K562 (cell line): Measurements from ENCODE around the gene STUM. TPM values are rescaled to one million over a fixed set of nuclear protein-coding genes. Genes with fewer than 3 reads are reported as not detected.
A peak's percentile ranks its signal among the peaks of the same experiment; 100 is the strongest.

Experiments
- RBBP5 ChIP-seq: fragments of 200-600 bp; sonication (generic); IDR thresholded peaks from 2 replicates; pipeline ENCODE4 v1.6.1; 2012; ENCODE audit warnings: borderline replicate concordance, mild to moderate bottlenecking, low read length, control low read depth, inconsistent platforms; ENCODE audit not compliant: insufficient read depth, poor library complexity, severe bottlenecking
- REST ChIP-seq, 2 experiments: fragments of 450-650 bp; formaldehyde crosslinking in 1 of 2; IDR thresholded peaks; 2 replicates each; pipeline versions ENCODE4 v1.4.0 to v1.6.1; 2014 to 2020; ENCODE audit warnings: mild to moderate bottlenecking in 2 of 2, borderline replicate concordance in 1 of 2, low read depth in 1 of 2
- RUNX1 ChIP-seq: sonication (generic); IDR thresholded peaks from 2 replicates; pipeline ENCODE4 v1.6.1; 2016; ENCODE audit warnings: antibody characterized with exemption, low read depth
- SMAD1 ChIP-seq: fragments of 150-350 bp; IDR thresholded peaks from 2 replicates; pipeline ENCODE4 v1.6.1; 2014; ENCODE audit warnings: low read length, low read depth; ENCODE audit not compliant: partially characterized antibody
- ZBTB17 ChIP-seq: fragments of 450-650 bp; formaldehyde crosslinking; IDR thresholded peaks from 2 replicates; pipeline ENCODE4 v1.4.0; 2020; ENCODE audit warnings: mild to moderate bottlenecking
- ZNF23 ChIP-seq: fragments of 250-450 bp; sonication (Bioruptor Pico); IDR thresholded peaks from 2 replicates; pipeline ENCODE4 v1.4.0; 2020; ENCODE audit warnings: mild to moderate bottlenecking
- polyA plus RNA-seq, 8 experiments: library from polyadenylated mRNA; depleted of rRNA in 4 of 8; stranded (reverse) in 5 of 8; unstranded in 3 of 8; fragments of >200 nt; fragmentation: Nextera tagmentation in 2 of 8; fragmentation: Illumina TruSeq in 1 of 8; extraction: Ambion mirVana in 2 of 8; extraction: Trizol in 1 of 8; gene quantifications; 2 replicates each; pipeline versions ENCODE4 v1.2.1 to v1.2.3, GENCODE V29; 2011 to 2014; ENCODE audit warnings: inconsistent platforms in 1 of 8, missing spikeins in 1 of 8
- total RNA-seq, 7 experiments: library from RNA; depleted of rRNA in 6 of 7; stranded (reverse); fragments of >200 nt in 6 of 7; fragmentation: Illumina TruSeq in 2 of 7; extraction: Trizol in 2 of 7; gene quantifications; 2 replicates each; pipeline versions ENCODE4 v1.2.1 to v1.2.3, GENCODE V29; 2011 to 2021; ENCODE audit warnings: low replicate concordance in 1 of 7
- TF ChIP-seq, protein P1 (sequence below): fragments of 200-600 bp; sonication (generic); IDR thresholded peaks from one replicate; pipeline ENCODE4 v1.6.1; 2012; ENCODE audit warnings: mild to moderate bottlenecking, low read depth, low read length, inconsistent platforms

The STUM gene
- total and polyA plus RNA-seq, 9 of the 15 experiments (the other 6 are each of a cell fraction or from before 2014, with no cell fraction given), result not detected

DNA sequence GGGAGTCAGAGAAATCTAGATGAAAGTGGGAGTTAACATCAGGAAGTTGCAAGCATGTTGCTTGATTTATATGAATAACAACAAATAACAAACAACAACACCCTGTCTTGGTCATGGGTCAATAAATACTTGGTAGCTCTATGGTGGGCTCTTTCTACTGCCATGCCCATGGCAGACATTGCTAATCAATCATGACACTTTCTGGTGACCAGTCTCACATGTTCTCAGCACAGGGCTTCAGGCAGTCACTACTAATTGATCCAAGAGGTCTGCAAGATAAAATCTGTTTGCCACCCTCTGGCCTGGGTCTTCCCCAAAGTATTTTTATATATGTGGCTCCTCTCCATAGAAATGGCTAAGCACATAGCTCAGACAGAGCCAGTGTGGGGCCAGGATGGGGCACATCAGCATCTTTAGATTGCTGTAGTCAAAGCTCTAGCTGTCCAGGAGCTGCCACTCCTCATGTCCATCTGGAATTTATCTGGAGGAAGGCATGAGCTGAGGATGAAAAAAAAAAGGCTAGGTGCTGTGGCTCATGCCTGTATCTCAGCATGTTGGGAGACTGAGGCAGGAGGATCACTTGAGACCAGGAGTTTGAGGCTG, 51.2 kb downstream of the STUM start (continued):
- TF ChIP-seq, protein P1, sequence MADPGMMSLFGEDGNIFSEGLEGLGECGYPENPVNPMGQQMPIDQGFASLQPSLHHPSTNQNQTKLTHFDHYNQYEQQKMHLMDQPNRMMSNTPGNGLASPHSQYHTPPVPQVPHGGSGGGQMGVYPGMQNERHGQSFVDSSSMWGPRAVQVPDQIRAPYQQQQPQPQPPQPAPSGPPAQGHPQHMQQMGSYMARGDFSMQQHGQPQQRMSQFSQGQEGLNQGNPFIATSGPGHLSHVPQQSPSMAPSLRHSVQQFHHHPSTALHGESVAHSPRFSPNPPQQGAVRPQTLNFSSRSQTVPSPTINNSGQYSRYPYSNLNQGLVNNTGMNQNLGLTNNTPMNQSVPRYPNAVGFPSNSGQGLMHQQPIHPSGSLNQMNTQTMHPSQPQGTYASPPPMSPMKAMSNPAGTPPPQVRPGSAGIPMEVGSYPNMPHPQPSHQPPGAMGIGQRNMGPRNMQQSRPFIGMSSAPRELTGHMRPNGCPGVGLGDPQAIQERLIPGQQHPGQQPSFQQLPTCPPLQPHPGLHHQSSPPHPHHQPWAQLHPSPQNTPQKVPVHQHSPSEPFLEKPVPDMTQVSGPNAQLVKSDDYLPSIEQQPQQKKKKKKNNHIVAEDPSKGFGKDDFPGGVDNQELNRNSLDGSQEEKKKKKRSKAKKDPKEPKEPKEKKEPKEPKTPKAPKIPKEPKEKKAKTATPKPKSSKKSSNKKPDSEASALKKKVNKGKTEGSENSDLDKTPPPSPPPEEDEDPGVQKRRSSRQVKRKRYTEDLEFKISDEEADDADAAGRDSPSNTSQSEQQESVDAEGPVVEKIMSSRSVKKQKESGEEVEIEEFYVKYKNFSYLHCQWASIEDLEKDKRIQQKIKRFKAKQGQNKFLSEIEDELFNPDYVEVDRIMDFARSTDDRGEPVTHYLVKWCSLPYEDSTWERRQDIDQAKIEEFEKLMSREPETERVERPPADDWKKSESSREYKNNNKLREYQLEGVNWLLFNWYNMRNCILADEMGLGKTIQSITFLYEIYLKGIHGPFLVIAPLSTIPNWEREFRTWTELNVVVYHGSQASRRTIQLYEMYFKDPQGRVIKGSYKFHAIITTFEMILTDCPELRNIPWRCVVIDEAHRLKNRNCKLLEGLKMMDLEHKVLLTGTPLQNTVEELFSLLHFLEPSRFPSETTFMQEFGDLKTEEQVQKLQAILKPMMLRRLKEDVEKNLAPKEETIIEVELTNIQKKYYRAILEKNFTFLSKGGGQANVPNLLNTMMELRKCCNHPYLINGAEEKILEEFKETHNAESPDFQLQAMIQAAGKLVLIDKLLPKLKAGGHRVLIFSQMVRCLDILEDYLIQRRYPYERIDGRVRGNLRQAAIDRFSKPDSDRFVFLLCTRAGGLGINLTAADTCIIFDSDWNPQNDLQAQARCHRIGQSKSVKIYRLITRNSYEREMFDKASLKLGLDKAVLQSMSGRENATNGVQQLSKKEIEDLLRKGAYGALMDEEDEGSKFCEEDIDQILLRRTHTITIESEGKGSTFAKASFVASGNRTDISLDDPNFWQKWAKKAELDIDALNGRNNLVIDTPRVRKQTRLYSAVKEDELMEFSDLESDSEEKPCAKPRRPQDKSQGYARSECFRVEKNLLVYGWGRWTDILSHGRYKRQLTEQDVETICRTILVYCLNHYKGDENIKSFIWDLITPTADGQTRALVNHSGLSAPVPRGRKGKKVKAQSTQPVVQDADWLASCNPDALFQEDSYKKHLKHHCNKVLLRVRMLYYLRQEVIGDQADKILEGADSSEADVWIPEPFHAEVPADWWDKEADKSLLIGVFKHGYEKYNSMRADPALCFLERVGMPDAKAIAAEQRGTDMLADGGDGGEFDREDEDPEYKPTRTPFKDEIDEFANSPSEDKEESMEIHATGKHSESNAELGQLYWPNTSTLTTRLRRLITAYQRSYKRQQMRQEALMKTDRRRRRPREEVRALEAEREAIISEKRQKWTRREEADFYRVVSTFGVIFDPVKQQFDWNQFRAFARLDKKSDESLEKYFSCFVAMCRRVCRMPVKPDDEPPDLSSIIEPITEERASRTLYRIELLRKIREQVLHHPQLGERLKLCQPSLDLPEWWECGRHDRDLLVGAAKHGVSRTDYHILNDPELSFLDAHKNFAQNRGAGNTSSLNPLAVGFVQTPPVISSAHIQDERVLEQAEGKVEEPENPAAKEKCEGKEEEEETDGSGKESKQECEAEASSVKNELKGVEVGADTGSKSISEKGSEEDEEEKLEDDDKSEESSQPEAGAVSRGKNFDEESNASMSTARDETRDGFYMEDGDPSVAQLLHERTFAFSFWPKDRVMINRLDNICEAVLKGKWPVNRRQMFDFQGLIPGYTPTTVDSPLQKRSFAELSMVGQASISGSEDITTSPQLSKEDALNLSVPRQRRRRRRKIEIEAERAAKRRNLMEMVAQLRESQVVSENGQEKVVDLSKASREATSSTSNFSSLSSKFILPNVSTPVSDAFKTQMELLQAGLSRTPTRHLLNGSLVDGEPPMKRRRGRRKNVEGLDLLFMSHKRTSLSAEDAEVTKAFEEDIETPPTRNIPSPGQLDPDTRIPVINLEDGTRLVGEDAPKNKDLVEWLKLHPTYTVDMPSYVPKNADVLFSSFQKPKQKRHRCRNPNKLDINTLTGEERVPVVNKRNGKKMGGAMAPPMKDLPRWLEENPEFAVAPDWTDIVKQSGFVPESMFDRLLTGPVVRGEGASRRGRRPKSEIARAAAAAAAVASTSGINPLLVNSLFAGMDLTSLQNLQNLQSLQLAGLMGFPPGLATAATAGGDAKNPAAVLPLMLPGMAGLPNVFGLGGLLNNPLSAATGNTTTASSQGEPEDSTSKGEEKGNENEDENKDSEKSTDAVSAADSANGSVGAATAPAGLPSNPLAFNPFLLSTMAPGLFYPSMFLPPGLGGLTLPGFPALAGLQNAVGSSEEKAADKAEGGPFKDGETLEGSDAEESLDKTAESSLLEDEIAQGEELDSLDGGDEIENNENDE, result no peak
- TF ChIP-seq SMAD1 (no peak), REST (IDR thresholded peaks at IDR 0.05; ENCODE audit: borderline replicate concordance) (0 out of 2 replicates have a peak, but pooled peaks have one; percentile 7), REST (CRISPR knock-in tag; IDR thresholded peaks at IDR 0.05; ENCODE audit: low read depth) (no peak), ZNF23 (CRISPR knock-in tag) (peak; percentile 91), RUNX1 (no peak), RBBP5 (no peak), ZBTB17 (CRISPR knock-in tag) (peak; percentile 90)
